Colonic mucosa (tissue), 4 donors: ENCODE measurements around the gene IYD. TPM values are rescaled to one million over a fixed set of nuclear protein-coding genes. Genes with fewer than 3 reads are reported as not detected.
"Not testable (repeated sequence)": the region's sequence is repeated elsewhere in the genome, so short reads cannot be mapped to it uniquely, and the experiment has no call there.

Experiments used
- DNase-seq: peaks from one replicate; pipeline ENCODE4 v3.0.0-alpha.2; 2020
- H3K27ac ChIP-seq: fragments of 200-600 bp; one replicate; pipeline ENCODE4 v1.8.0; 2021
- H3K27me3 ChIP-seq: fragments of 200-600 bp; one replicate; pipeline ENCODE4 v1.8.0; 2021
- H3K36me3 ChIP-seq: fragments of 200-600 bp; one replicate; pipeline ENCODE4 v1.8.0; 2021
- H3K4me1 ChIP-seq: fragments of 200-600 bp; one replicate; pipeline ENCODE4 v1.8.0; 2021; ENCODE audit warnings: mild to moderate bottlenecking
- H3K4me3 ChIP-seq: fragments of 200-600 bp; one replicate; pipeline ENCODE4 v1.8.0; 2021
- H3K9ac ChIP-seq, 2 donors: one replicate each; pipeline ENCODE4 v1.7.0; 2013; ENCODE audit warnings: control low read depth in 2 of 2, low read depth in 2 of 2, low read length in 2 of 2
- H3K9me3 ChIP-seq: fragments of 200-600 bp; one replicate; pipeline ENCODE4 v1.8.0; 2021
- CTCF ChIP-seq: fragments of 200-600 bp; IDR thresholded peaks from one replicate; pipeline ENCODE4 v1.8.0; 2022; ENCODE audit warnings: antibody characterized with exemption, mild to moderate bottlenecking
- intact Hi-C: fragments of 100-400 bp; cut with DNase I; formaldehyde crosslinking; loops from one replicate; pipeline ENCODE4 v1.14.1; 2022
- total RNA-seq, 2 donors: library from RNA; stranded (reverse); fragmentation: NEBNext Ultra II Directional in 1 of 2; extraction: Animal tissue kit (Norgen Biotek cat#: 25700) in 1 of 2; gene quantifications; one replicate each; pipeline ENCODE4 v1.2.1, GENCODE V29; 2021
- donor health status: healthy.
- donor health status: DM: no; HTN: no; CAD: no.
- donor health status: DM: no; HTN: no; CAD: no.

Gene IYD
- total RNA-seq, 2 donors from 2014 or later = 8.7 to 10.4 TPM

- Histone ChIP-seq H3K36me3 (no peaks in the 10 kb centered on the region), H3K9ac (no peak overlapping the region), H3K27ac (no peak overlapping the region), H3K4me3 (no peak overlapping the region), H3K9me3 (no peaks in the 10 kb centered on the region), H3K27me3 (no peaks in the 10 kb centered on the region), H3K4me1 (no peaks in the 10 kb centered on the region)
- intact Hi-C loops = no loop called here
- no peak for DNase-seq
- no peak for TF ChIP-seq CTCF
These were observed 76.7 kb downstream of the IYD start for GRCh38 chr6:150445486-150445885.

- no peaks in the 10 kb centered on the region for H3K9me3 ChIP-seq
- DNase-seq = no peak
- H3K4me3 ChIP-seq = no peak overlapping the region
- TF ChIP-seq CTCF = no peak
- H3K36me3 ChIP-seq = no peaks in the 10 kb centered on the region
- H3K27me3 ChIP-seq = no peaks in the 10 kb centered on the region
- no peak overlapping the region for H3K9ac ChIP-seq
- H3K27ac ChIP-seq = no peak overlapping the region
- intact Hi-C loops = no loop called here
- no peaks in the 10 kb centered on the region for H3K4me1 ChIP-seq
These were observed 79.4 kb downstream of the IYD start for GRCh38 chr6:150448221-150448620.

GRCh38 chr6:150449055-150449454 is 80.2 kb downstream of the IYD start:
- H3K9ac ChIP-seq, H3K4me1 ChIP-seq, H3K27ac ChIP-seq, DNase-seq, H3K36me3 ChIP-seq, intact Hi-C loops, H3K9me3 ChIP-seq, H3K27me3 ChIP-seq, H3K4me3 ChIP-seq: not testable (repeated sequence)

GRCh38 chr6:150450918-150451317 is 82.1 kb downstream of the IYD start:
- intact Hi-C loops = no loop called here
- no peak for DNase-seq
- Histone ChIP-seq H3K4me1 (no peaks in the 10 kb centered on the region), H3K27me3 (no peaks in the 10 kb centered on the region), H3K36me3 (no peaks in the 10 kb centered on the region), H3K9me3 (no peaks in the 10 kb centered on the region), H3K4me3 (no peak overlapping the region), H3K27ac (no peak overlapping the region), H3K9ac (no peak overlapping the region)
- TF ChIP-seq CTCF = no peak

- no peaks in the 10 kb centered on the region for H3K9me3 ChIP-seq
- no peak overlapping the region for H3K27ac ChIP-seq
- H3K4me1 ChIP-seq = no peaks in the 10 kb centered on the region
- H3K9ac ChIP-seq = no peak overlapping the region
- TF ChIP-seq CTCF = no peak
- H3K4me3 ChIP-seq = no peak overlapping the region
- intact Hi-C loops = no loop called here
- DNase-seq = no peak
- H3K27me3 ChIP-seq = no peaks in the 10 kb centered on the region
- H3K36me3 ChIP-seq = no peaks in the 10 kb centered on the region
These were observed 83.1 kb downstream of the IYD start for GRCh38 chr6:150451807-150452427.

- TF ChIP-seq CTCF = no peak
- no peak overlapping the region for H3K27ac ChIP-seq
- DNase-seq = no peak
- no peaks in the 10 kb centered on the region for H3K9me3 ChIP-seq
- H3K4me3 ChIP-seq = no peak overlapping the region
- no peaks in the 10 kb centered on the region for H3K36me3 ChIP-seq
- H3K4me1 ChIP-seq = no peaks in the 10 kb centered on the region
- no peak overlapping the region for H3K9ac ChIP-seq
- H3K27me3 ChIP-seq = no peaks in the 10 kb centered on the region
- intact Hi-C loops = no loop called here
These were observed 83.8 kb downstream of the IYD start for GRCh38 chr6:150452428-150453243.
